ENCODE data around the gene GNB1.

DNA sequence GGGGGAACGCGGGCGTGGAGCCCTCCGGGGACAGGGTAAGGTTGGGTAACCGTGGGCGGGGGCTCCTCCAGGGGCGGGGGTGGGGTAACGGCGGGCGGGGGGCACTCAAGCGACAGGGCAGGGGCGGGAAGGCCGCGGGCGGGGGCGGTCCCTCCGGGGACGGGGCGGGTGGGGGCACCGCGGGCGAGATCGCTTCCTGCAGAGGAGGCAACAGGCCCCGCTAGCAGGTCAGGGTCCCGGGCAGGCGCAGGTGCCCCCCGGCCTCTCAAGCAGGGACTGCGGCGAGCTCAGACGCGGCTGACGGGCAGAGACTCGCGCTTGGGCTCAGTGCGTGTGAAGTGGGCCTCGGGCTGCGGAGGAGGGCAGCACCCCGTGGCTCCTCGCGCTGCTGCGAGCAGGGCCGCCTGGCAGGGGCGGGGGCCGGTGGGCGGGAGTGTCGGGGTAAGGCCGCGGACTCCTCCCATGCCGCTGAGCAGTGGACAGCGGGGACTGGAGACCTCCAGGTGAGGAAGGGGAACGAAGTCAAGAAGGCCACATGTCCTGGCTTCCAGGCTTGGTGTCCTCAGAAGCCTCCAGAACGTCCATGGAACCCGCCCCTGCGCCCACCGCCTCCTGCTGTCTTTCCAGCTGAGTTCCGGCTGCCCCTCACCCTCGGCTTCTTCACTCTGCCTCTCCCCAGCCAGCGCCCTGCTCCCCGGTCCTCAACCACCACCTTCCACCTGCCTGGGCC lies 627 bp upstream of the GNB1 start:
- peak in 1 of 2 donors; percentile 56 for TF ChIP-seq POLR2A (IDR thresholded peaks at IDR 0.05)
- TF ChIP-seq, protein P1, sequence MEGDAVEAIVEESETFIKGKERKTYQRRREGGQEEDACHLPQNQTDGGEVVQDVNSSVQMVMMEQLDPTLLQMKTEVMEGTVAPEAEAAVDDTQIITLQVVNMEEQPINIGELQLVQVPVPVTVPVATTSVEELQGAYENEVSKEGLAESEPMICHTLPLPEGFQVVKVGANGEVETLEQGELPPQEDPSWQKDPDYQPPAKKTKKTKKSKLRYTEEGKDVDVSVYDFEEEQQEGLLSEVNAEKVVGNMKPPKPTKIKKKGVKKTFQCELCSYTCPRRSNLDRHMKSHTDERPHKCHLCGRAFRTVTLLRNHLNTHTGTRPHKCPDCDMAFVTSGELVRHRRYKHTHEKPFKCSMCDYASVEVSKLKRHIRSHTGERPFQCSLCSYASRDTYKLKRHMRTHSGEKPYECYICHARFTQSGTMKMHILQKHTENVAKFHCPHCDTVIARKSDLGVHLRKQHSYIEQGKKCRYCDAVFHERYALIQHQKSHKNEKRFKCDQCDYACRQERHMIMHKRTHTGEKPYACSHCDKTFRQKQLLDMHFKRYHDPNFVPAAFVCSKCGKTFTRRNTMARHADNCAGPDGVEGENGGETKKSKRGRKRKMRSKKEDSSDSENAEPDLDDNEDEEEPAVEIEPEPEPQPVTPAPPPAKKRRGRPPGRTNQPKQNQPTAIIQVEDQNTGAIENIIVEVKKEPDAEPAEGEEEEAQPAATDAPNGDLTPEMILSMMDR (IDR thresholded peaks at IDR 0.05) = no peak
